Stimulated activated CD4-positive, alpha-beta T cell treated with anti-CD3 and anti-CD28 coated beads, Interleukin-1b, Interleukin-23, amount 100 ng/mL, for 4 hours (primary cell): ENCODE measurements around the gene MRPL10.
A peak's percentile ranks its signal among the peaks of the same experiment; 100 is the strongest.
"Not testable (repeated sequence)": the region's sequence is repeated elsewhere in the genome, so short reads cannot be mapped to it uniquely, and the experiment has no call there.

Experiments
- DNase-seq, 2 donors: peaks; one replicate each; pipeline ENCODE4 v3.0.0-alpha.2; 2020; ENCODE audit warnings: low read depth in 2 of 2

MRPL10 gene

DNA sequence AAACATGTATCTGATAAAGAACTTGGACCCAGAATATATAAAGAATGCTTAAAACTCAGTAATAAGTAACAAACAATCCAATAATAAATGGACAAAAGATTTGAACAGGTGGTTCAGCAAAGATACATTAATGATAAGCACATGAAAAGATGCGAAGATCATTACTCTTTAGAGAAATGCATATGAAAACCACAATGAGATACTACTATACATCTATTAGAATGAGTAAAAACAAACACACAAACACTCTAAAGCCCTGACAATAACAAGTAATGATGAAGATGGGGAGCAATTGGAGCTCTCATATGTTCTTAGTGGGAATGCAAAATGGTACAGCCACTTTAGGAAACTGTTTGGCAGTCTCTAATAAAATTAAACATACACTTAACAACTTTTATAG, 38.9 kb downstream of the MRPL10 start:
- no peak for DNase-seq

DNA sequence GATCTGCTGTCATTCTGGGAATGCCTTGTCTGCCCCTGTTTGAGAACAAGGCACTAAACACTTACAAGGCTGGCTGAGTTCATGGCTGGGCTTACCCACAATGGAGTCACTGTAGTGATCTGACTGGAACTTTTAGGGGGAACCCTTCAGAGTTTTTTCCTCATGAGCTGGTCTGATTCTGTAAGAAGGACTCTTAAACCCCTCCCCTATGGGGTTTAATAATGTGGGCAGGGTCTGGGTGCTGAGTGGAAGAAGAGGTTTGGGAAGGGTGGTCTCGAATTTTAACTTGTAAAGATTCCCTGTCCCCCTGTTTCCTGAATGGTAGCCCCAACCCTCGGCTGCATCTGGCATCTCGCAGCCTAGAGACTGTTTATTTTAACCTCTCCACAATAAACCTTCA, 40.3 kb downstream of the MRPL10 start:
- no peak for DNase-seq

DNA sequence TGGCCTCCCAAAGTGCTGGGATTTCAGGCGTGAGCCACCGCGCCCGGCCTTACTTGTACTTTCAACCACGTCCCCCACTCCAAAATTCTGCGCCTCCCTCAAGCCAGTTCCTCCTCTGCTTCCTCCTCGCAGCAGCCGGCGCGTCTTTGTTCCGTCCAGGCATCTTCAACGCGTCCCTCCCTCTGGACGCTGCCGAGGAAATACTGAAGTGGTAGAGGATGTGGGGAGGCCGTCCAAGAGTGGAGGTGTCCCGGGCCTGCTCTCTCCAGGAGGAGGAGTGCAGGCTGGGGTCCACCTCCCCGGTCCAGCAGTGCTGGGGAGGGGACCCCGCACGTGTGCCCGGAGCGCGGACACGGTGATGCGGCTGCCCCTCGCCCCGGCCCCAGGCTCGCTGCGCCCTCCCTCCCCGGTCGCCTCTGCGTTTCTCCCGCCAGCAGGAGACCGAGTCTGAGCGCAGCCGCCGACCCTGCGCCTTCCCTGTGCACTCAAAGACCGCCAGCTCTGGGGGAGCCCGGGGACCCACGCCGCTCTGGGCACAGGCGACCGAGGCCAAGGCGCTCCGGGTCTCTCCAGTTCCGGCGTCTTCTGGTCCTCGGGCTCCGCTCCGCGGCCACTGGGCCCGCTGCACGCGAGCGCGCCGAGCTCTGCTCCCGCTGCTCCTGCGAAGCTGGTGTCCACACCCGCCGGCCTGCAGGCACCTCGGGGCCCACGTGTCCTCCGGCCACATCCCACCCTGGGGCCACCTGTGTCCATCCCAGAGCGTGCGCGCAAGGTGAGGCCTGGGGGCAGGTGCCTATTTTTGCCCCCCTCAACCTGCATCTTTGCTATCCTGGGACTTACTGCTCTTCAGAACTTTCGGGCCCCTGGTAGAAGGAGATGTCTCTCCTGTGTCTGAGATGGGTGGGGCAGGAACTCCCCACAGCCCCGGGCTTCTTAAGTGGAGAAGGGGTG, 41.5 kb downstream of the MRPL10 start:
- peak; percentile 21 to 49 for DNase-seq

DNA sequence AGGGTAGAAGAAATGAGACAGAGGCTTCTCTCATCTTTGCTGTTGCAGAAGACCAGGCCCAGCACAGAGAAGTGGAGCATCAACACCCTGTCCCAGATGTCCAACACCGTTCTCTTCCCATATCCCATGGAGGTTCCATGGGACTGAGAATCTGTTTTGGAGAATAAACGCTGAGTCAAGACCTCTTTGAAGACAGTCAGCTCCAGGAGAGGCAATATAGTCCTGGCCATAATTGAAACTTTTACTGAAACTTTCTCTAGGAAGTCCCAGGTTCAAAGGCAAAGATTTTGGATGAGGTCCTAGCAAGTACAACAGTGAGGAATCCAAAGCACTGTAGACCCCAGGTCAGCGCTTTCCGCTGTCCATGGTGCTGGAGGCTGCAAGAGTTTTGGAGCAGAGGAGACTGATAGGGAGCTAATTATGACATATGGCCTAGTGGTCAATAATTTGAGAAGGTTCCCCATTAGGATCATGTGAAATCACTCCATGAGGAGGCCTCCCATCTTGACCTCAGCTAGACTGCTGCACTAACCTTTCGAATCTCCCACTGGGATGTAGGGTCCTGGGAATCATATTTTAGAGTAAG, 45.7 kb downstream of the MRPL10 start:
- DNase-seq = no peak

DNA sequence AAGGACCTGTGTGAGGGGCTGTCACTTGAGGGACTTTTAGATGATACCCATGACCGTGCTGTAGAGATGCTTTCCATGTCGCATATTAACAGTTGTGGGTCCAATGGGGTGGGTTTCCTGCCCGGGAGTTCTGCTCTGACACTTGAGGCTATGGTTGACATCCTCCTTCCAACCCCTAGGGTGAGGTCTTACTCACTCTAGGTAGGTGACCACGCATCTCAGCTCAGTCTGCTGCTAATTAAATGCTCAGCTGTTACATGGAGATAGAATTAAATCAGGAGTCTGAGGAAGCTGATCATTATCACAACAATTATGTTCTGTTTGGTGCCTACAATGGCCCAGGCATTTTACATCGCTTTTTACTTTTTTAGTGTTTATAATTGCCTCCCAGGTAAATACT, 49.9 kb downstream of the MRPL10 start:
- DNase-seq = no peak

DNA sequence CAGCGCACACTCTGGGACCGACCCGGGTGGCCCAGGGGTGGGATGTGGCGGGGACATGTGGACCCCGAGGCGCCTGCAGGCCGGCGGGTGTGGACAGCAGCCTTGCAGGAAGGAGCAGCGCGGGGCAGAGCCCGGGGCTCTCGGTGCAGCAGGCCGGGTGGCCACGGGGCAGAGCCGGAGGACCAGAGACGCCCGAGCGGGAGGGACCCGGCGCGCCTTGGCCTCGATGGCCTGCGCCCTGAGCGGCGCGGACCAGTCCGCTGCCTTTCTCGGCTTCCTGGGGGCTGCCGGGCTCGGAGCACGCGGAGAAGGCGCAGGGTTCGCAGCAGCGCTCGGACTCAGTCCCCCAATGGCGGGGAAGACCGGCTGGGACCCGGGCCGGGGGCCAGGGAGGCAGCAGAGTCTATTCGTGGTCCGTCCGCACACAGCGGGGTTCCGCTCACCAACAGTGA, 53.1 kb downstream of the MRPL10 start:
- DNase-seq = no peak

DNA sequence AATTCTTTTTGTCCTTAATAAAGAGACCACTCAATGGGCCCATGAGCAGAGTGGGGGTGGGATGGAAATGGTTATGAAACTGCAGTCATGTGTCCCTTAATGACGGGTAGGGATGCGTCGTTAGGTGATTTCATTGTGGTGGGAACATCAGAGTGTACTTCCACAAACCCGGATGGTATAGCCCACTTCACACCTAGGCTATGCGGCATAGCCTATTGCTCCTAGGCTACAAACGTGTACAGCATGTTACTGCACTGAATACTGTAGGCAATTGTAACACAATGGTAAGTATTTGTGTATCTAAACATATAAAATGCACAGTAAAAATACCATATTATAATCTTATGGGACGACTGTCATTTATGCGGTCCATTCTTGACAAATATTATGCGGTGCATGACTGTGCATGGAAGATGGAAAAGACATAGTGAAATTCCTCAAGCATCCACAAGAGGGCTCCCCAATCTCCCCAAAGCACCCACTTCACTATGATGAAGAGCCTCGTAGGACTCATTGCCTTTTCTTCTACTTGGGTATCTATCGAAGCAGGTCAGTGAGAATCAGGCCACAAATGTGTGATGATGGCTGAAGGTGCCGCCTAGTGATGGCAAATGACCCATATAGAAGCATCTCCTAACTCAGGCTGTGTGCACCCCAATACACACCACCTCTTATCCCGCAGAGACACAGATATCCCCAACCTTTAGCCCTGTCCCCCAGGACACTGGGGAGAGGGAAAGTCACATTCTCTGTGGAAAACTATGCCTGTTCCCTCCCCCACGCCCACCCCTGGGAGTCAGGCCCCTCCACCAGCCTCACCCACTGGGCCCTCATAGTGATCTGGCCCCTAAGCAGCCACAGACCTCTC, 54.8 kb downstream of the MRPL10 start:
- peak in 1 of 2 donors; percentile 32 for DNase-seq

DNA sequence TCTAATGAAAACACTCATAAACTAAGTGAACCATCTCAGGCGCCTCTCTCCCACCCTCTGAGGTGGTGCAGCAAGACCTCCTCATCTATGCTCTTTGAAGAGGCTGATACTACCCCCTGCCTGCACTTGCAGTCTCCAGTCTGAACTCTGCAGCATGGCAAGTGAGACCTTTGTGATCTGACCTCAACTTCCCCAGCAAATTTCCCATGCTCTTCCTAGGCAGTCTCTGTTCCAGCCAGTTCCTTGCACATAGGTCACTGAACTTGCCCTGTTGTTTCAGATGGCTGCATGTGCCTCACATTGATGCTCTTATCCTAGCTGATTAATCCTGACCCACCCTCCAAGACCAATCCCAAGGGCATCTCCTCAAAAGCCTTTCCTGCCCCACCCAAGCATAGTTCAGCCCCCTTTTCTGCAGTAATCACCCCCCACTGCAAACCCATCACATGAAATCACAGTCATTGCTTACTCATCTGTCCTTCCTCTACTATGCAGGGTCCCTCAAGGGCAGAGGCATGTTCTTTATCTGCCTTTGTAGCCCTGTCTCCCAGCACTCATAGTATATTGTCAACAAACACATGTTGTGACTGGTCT, 56.3 kb downstream of the MRPL10 start:
- DNase-seq = no peak

DNA sequence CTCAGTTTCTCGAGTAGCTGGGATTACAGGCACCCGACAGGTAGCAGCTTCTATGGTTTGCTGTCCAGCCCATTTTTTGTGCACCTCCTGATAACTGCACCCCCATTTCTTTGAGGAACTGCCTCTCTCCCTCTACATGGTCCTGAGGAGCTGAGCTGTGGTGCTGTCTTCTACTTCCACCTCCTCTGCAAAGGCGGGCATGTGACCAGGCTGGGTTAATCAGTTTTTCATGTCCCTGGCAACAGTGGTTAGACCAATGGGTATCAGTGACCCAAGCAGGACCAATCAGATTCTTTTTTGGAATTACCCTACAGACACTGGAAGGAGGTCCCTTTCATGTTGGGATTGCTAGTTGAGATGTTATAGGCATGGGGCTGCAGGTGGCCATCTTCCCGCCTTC, 57.0 kb downstream of the MRPL10 start:
- no peak for DNase-seq

DNA sequence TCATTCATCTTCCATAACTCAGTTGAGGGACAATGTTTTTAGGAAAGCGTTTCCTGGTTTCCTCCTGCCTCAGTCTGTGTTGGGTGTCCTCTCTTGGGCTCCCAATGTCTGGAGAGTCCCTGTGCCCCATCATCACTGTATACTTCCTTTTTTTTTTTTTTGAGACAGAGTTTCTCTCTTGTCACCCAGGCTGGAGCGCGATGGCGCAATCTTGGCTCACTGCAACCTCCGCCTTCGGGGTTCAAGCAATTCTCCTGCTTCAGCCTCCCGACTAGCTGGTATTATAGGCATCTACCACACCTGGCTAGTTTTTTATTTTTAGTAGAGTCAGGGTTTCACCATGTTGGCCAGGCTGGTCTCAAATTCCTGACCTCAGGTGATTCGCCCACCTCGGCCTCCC, 57.7 kb downstream of the MRPL10 start:
- DNase-seq = not testable (repeated sequence)
